Heart left ventricle (tissue), 16 donors: Measurements from ENCODE around the gene CFAP100. TPM values are rescaled to one million over a fixed set of nuclear protein-coding genes. Genes with fewer than 3 reads are reported as not detected.

Experiments used
- ATAC-seq, 4 donors: fragments of 200-7000 bp; cut with Tn5 transposase; one replicate each; pipeline ENCODE4 v1.9.1; 2020 to 2022; ENCODE audit warnings: moderate library complexity in 4 of 4, mild to moderate bottlenecking in 3 of 4, moderate number of reproducible peaks in 1 of 4
- DNase-seq, 5 donors: peaks; one replicate each; pipeline ENCODE4 v3.0.0-alpha.2; 2020
- H3K27ac ChIP-seq, 12 donors: fragments of 200-600 bp; sonication (generic) in 4 of 12; one replicate each; pipeline versions ENCODE4 v1.5.0 to v1.8.0; 2016 to 2022; ENCODE audit warnings: mild to moderate bottlenecking in 2 of 12
- H3K27me3 ChIP-seq, 9 donors: fragments of 200-600 bp; sonication (generic) in 2 of 9; one replicate each; pipeline versions ENCODE4 v1.5.1 to v1.8.0; 2016 to 2022; ENCODE audit warnings: mild to moderate bottlenecking in 3 of 9
- H3K36me3 ChIP-seq, 9 donors: fragments of 200-600 bp; sonication (generic) in 2 of 9; one replicate each; pipeline versions ENCODE4 v1.5.0 to v1.8.0; 2018 to 2022; ENCODE audit warnings: mild to moderate bottlenecking in 2 of 9
- H3K4me1 ChIP-seq, 12 donors: fragments of 200-600 bp; sonication (generic) in 4 of 12; one replicate each; pipeline versions ENCODE4 v1.5.0 to v1.8.0; 2016 to 2022; ENCODE audit warnings: mild to moderate bottlenecking in 3 of 12
- H3K4me3 ChIP-seq, 12 donors: fragments of 200-600 bp; sonication (generic) in 4 of 12; one replicate each; pipeline versions ENCODE4 v1.5.0 to v1.8.0; 2017 to 2022; ENCODE audit warnings: mild to moderate bottlenecking in 9 of 12, moderate library complexity in 4 of 12
- H3K9me3 ChIP-seq, 12 donors: fragments of 200-600 bp; sonication (generic) in 4 of 12; one replicate each; pipeline versions ENCODE4 v1.5.0 to v1.8.0; 2016 to 2022; ENCODE audit warnings: mild to moderate bottlenecking in 1 of 12
- POLR2A ChIP-seq, 2 donors: fragments of 450-650 bp; IDR thresholded peaks; one replicate each; pipeline ENCODE4 v1.6.1; 2017; ENCODE audit warnings: antibody characterized with exemption in 2 of 2, mild to moderate bottlenecking in 2 of 2, moderate library complexity in 2 of 2
- WGBS, 4 donors: extraction: QIAGEN DNeasy Blood & Tissue Kit in 2 of 4; methylation state at CpG; one replicate each; pipeline versions ENCODE4 v1.1.5 to v1.1.7; 2013 to 2018; 5-methylcytosine and 5-hydroxymethylcytosine counted together
- intact Hi-C, 10 donors: fragments of 100-400 bp; cut with DNase I; formaldehyde crosslinking; loops; one replicate each; pipeline versions ENCODE4 v1.11.1 to v1.14.2; 2022
- polyA plus RNA-seq, 2 donors: library from polyadenylated mRNA; stranded (reverse); fragments of 200-250 nt; gene quantifications; one replicate each; pipeline ENCODE4 v1.2.3, GENCODE V29; 2013
- total RNA-seq, 9 donors: library from RNA; depleted of rRNA in 2 of 9; stranded (reverse); fragments of >200 nt in 2 of 9; fragmentation: NEBNext Ultra II Directional in 3 of 9; extraction: Animal tissue kit (Norgen Biotek cat#: 25700) in 3 of 9; gene quantifications; one replicate each; pipeline versions ENCODE4 v1.1.0 to v1.2.4, GENCODE V29; 2016 to 2023
- TF ChIP-seq, protein P1 (sequence below), 12 donors: fragments of 200-600 bp; sonication (generic) in 4 of 12; IDR thresholded peaks; one replicate each; pipeline versions ENCODE4 v1.5.0 to v1.8.0; 2018 to 2022; ENCODE audit warnings: antibody characterized with exemption in 12 of 12, mild to moderate bottlenecking in 5 of 12
- donor health status: ischemic (EF 13 %, LVEDD 7.1; RV severe dilation, severe dysfunction).
- donor health status: healthy with polysubstance abuse.
- donor health status: DM: no; HTN: yes; CAD: no.
- donor health status: DM: no; HTN: no; CAD: no.
- donor health status: ischemic (EF 25% LVEDD 6.9; RV normal size, moderate dysfunction).
- donor health status: ischemic (EF 25% LVEDD 5.7; RV mildly dilated, moderate dysfunction).
- donor health status: healthy.
- donor health status: DM: yes; HTN: yes; CAD: no.
- donor health status: ischemic (EF 35%, LVEDD 5.7; RV mildly dilated, moderate dysfunction).
- donor health status: nonischemic (EF 11% LVEDD 7.7; RV severe dilation, severe dysfunction).
- donor health status: DM: yes; HTN: yes; CAD: no.
- donor health status: PGD.
- donor health status: ischemic (EF 29% LVEDD 5.4; RV normal size, mild dysfunction).
- donor health status: nonischemic (EF 23%, LVEDD 6.1; RV moderate dilation, normal function).

Gene CFAP100
- total and polyA plus RNA-seq, 11 donors = not detected

DNA sequence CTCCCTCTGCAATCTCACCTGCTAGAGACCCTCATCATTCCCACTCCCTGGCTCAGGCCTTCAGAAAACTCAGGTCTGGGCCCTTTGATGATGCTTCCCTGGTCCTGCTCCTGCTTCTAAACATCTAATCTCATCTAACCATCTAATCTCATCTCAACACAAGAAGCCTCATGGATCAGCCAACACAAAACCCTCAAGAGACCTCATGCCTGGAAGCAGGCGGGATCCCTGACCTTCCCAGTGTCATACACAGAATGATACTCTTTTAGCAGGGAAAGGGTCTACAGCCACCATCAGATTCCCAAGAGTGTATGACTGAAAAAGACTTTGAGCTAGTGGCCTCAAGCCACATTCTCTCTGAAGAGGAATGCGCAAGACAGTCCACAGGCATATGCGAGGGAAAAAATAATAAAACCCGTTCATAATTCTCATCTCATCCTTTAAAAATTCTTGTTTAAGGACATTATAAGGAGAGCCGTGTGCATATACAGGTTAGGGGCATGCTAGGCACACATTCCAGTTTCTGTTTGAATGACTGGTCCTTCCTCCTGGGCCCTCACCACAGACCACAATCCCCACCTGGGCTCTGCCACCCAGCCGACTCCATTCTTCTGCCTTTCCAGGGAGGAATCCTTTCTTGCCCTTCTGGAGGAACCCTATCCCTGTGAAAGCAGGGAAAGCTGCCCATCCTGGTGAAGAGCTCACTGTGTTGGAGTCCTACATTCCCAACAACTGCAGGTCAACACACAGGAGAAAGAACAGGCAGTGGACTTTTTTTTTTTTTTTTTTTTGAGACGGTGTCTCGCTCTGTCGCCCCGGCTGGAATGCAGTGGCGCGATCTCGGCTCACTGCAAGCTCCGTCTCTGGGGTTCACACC, 78.8 kb downstream of the CFAP100 start:
- DNase-seq = peak in 1 of 5 donors; percentile 12
- Histone ChIP-seq H3K36me3 (peaks cover 0 to 38% (median 31%) of the 10 kb centered on the region in 9 donors), H3K4me3 (peak overlapping the region in 9 of 12 donors; percentile 63 to 90 (median 81)), H3K27me3 (no peaks in the 10 kb centered on the region), H3K9me3 (no peaks in the 10 kb centered on the region), H3K4me1 (peaks cover 0 to 70% (median 50%) of the 10 kb centered on the region in 12 donors), H3K27ac (peak overlapping the region in 2 of 12 donors; percentile 0 to 91)
- intact Hi-C loops = loop anchor here in 3 of 10 donors (5.0 to 10.0 kb wide), 4 partner anchors 81 to 219 kb away; partner anchors contain the start of genes CFAP100 (in 1 of the 3) and KLF15 (in 1 of the 3)
- ATAC-seq = no peak
- TF ChIP-seq, protein P1, sequence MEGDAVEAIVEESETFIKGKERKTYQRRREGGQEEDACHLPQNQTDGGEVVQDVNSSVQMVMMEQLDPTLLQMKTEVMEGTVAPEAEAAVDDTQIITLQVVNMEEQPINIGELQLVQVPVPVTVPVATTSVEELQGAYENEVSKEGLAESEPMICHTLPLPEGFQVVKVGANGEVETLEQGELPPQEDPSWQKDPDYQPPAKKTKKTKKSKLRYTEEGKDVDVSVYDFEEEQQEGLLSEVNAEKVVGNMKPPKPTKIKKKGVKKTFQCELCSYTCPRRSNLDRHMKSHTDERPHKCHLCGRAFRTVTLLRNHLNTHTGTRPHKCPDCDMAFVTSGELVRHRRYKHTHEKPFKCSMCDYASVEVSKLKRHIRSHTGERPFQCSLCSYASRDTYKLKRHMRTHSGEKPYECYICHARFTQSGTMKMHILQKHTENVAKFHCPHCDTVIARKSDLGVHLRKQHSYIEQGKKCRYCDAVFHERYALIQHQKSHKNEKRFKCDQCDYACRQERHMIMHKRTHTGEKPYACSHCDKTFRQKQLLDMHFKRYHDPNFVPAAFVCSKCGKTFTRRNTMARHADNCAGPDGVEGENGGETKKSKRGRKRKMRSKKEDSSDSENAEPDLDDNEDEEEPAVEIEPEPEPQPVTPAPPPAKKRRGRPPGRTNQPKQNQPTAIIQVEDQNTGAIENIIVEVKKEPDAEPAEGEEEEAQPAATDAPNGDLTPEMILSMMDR (IDR thresholded peaks at IDR 0.05) = no peak
- no peak for TF ChIP-seq POLR2A (IDR thresholded peaks at IDR 0.05)
- 67 to 76% (median 68%) methylated on average over 13 to 14 of the region's 14 CpGs for WGBS, 4 donors

DNA sequence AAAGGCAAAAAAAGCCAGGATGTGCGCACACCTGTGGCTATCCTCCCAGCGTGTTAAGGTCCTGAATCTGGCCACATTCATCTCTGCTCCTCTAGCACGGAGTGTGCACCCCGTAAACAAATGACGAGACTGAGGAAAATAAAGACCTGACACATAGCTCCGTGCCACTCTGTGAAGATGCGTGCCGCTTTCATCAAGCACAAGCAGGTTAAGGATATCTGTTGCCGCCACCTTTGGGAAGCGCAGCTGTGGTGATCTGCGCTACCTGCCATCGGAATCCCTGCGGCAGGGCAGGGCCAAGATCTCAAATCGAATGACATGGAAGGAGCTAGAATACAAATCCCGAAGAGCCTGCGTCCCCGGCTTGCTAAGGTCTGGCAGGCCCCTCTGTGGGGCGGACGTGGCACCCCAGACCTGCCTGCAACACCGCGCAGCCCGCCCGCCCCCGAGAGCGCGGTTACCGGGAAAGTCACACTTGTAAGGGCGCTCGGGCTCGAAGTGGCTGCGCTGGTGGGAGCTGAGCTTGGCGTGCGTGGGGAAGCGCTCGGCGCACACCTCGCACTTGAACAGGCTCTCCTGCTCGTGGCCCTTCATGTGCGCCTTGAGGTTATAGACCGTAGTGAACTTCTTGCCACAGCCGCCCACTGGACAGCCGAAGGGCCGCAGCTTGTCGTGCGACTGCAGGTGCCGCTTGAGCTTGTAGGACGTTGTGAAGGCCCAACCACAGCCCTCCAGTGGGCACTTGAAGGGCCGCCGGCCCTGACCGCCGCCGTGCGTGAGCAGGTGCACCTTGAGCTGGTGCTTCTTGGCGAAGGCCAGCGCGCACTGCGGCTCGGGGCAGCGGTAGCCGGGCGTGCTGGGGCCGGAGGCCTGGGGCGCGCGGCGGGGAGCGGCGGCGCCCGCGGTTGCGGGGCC, 80.0 kb downstream of the CFAP100 start:
- DNase-seq (peak in 4 of 5 donors; percentile 34 to 66 (median 48)), ATAC-seq (peak in 2 of 4 donors; percentile 3 to 4)
- H3K27ac ChIP-seq = peak overlapping the region; percentile 73 to 97 (median 92)
- peaks cover 0 to 25% (median 19%) of the 10 kb centered on the region in 9 donors for H3K36me3 ChIP-seq
- H3K4me3 ChIP-seq = peak overlapping the region; percentile 43 to 90 (median 79)
- 6 to 18% (median 10%) methylated on average over 24 to 72 of the region's 72 CpGs for whole genome bisulfite sequencing, 4 donors
- no peak for TF ChIP-seq POLR2A (IDR thresholded peaks at IDR 0.05)
- TF ChIP-seq, protein P1 (IDR thresholded peaks at IDR 0.05) = no peak
- no peaks in the 10 kb centered on the region for H3K9me3 ChIP-seq
- intact Hi-C loops = loop anchor here in 3 of 10 donors (5.0 to 10.0 kb wide), 4 partner anchors 82 to 220 kb away; partner anchors contain the start of genes CFAP100 (in 1 of the 3) and KLF15 (in 1 of the 3)
- no peaks in the 10 kb centered on the region for H3K27me3 ChIP-seq
- H3K4me1 ChIP-seq = peaks cover 0 to 58% (median 42%) of the 10 kb centered on the region in 12 donors

- H3K4me3 ChIP-seq = peak within 1 kb of the TSS; percentile 63 to 90 (median 80)
- H3K4me1 ChIP-seq = peaks cover 0 to 54% (median 42%) of the 10 kb centered on the region in 12 donors
- DNase-seq = peak; percentile 95 to 98 (median 96)
- H3K27me3 ChIP-seq = no peaks in the 10 kb centered on the region
- 0 to 1% (median 0%) methylated on average over 17 to 112 of the region's 112 CpGs for WGBS, 4 donors
- peak; percentile 83 to 89 (median 87) for ATAC-seq
- intact Hi-C loops = loop anchor here in 2 of 10 donors (10.0 kb wide), 2 partner anchors 121 to 221 kb away; partner anchors contain the start of gene KLF15 (in 1 of the 2)
- TF ChIP-seq, protein P1 (IDR thresholded peaks at IDR 0.05) = peak in 9 of 12 donors; percentile 18 to 70 (median 51)
- TF ChIP-seq POLR2A (IDR thresholded peaks at IDR 0.05) = peak in 1 of 2 donors; percentile 50
- peak within 1 kb of the TSS; percentile 85 to 97 (median 92) for H3K27ac ChIP-seq
- no peaks in the 10 kb centered on the region for H3K9me3 ChIP-seq
- H3K36me3 ChIP-seq = peaks cover 0 to 17% (median 10%) of the 10 kb centered on the region in 9 donors
Observed at GRCh38 chr3:126475413-126476114, 80.9 kb downstream of the CFAP100 start, which contains the start of gene ZXDC. Gene ZXDC, minus strand, starts transcription at chr3:126475891. Its CDS starts 26 bp downstream, at chr3:126475865.
